Fibroblast of lung (primary cell): ENCODE data around the gene RENBP. TPM values are rescaled to one million over a fixed set of nuclear protein-coding genes. Genes with fewer than 3 reads are reported as not detected.

Source experiments
- DNase-seq, 2 donors: peaks; one replicate each; pipeline versions ENCODE4 v3.0.0 to v3.0.0-alpha.2; 2010; ENCODE audit warnings: low read depth in 2 of 2
- H2AFZ ChIP-seq: 2 replicates; pipeline ENCODE4 v1.5.1; 2012; ENCODE audit warnings: low read length, control low read depth, inconsistent platforms
- H3K27ac ChIP-seq: 2 replicates; pipeline ENCODE4 v1.5.1; 2011; ENCODE audit warnings: low read length, control low read depth; ENCODE audit not compliant: insufficient read depth
- H3K27me3 ChIP-seq: 2 replicates; pipeline ENCODE4 v1.5.1; 2011; ENCODE audit warnings: mild to moderate bottlenecking, low read length; ENCODE audit not compliant: control insufficient read depth, insufficient read depth
- H3K36me3 ChIP-seq: 2 replicates; pipeline ENCODE4 v1.5.1; 2011; ENCODE audit warnings: low read length; ENCODE audit not compliant: control insufficient read depth, insufficient read depth
- H3K4me1 ChIP-seq: 2 replicates; pipeline ENCODE4 v1.5.1; 2011; ENCODE audit warnings: low read length; ENCODE audit not compliant: control insufficient read depth, insufficient read depth; ENCODE audit errors: extremely low read depth
- H3K4me2 ChIP-seq: 2 replicates; pipeline ENCODE4 v1.5.1; 2011; ENCODE audit warnings: low read length, control low read depth; ENCODE audit not compliant: insufficient read depth; ENCODE audit errors: extremely low read depth
- H3K4me3 ChIP-seq, 4 experiments: fragments of 200-600 bp in 1 of 4; sonication (generic) in 1 of 4; replicated peaks in 1 of 4; 2 replicates each; pipeline ENCODE4 v1.5.1; 2011 to 2016; ENCODE audit warnings: low read length in 4 of 4, low read depth in 3 of 4, mild to moderate bottlenecking in 3 of 4, control low read depth in 2 of 4, inconsistent platforms in 1 of 4, mixed read lengths in 1 of 4; ENCODE audit not compliant: insufficient read depth in 1 of 4; ENCODE audit errors: control extremely low read depth in 1 of 4
- H3K79me2 ChIP-seq: 2 replicates; pipeline ENCODE4 v1.5.1; 2012; ENCODE audit warnings: mild to moderate bottlenecking, low read length, inconsistent platforms; ENCODE audit not compliant: control insufficient read depth, insufficient read depth
- H3K9ac ChIP-seq: 2 replicates; pipeline ENCODE4 v1.5.1; 2011; ENCODE audit warnings: mild to moderate bottlenecking, low read length, control low read depth; ENCODE audit not compliant: insufficient read depth
- H3K9me3 ChIP-seq: 2 replicates; pipeline ENCODE4 v1.5.1; 2012; ENCODE audit warnings: low read depth, low read length; ENCODE audit not compliant: control insufficient read depth, insufficient read depth
- H4K20me1 ChIP-seq: 2 replicates; pipeline ENCODE4 v1.5.1; 2011; ENCODE audit warnings: low read length; ENCODE audit not compliant: control insufficient read depth, insufficient read depth; ENCODE audit errors: extremely low read depth
- EZH2 ChIP-seq: IDR thresholded peaks from 2 replicates; pipeline ENCODE4 v1.5.1; 2012; ENCODE audit warnings: low read length, control low read depth, mild to moderate bottlenecking; ENCODE audit errors: missing control alignments
- polyA plus RNA-seq, 2 donors: library from polyadenylated mRNA; depleted of rRNA in 1 of 2; stranded (reverse) in 1 of 2; unstranded in 1 of 2; fragments of >200 nt; gene quantifications; 2 replicates each; pipeline ENCODE4 v1.2.1, GENCODE V29; 2011 to 2012; ENCODE audit warnings: missing spikeins in 1 of 2
- total RNA-seq: library from RNA; depleted of rRNA; stranded (reverse); fragments of >200 nt; gene quantifications from 2 replicates; pipeline ENCODE4 v1.2.1, GENCODE V29; 2014
- TF ChIP-seq, protein P1 (sequence below), 2 donors: IDR thresholded peaks in 1 of 2; conservative IDR thresholded peaks in 1 of 2; 1 replicate in 1 of 2; 2 replicates in 1 of 2; pipeline ENCODE4 v1.5.1; 2011 to 2012; ENCODE audit warnings: low read length in 2 of 2, control low read depth in 1 of 2, inconsistent platforms in 1 of 2, low read depth in 1 of 2, mild to moderate bottlenecking in 1 of 2

RENBP gene
- total and polyA plus RNA-seq, 2 donors (not counting 1 experiment from before 2014, with no cell fraction given) = 0.92 to 8.8 TPM

DNA sequence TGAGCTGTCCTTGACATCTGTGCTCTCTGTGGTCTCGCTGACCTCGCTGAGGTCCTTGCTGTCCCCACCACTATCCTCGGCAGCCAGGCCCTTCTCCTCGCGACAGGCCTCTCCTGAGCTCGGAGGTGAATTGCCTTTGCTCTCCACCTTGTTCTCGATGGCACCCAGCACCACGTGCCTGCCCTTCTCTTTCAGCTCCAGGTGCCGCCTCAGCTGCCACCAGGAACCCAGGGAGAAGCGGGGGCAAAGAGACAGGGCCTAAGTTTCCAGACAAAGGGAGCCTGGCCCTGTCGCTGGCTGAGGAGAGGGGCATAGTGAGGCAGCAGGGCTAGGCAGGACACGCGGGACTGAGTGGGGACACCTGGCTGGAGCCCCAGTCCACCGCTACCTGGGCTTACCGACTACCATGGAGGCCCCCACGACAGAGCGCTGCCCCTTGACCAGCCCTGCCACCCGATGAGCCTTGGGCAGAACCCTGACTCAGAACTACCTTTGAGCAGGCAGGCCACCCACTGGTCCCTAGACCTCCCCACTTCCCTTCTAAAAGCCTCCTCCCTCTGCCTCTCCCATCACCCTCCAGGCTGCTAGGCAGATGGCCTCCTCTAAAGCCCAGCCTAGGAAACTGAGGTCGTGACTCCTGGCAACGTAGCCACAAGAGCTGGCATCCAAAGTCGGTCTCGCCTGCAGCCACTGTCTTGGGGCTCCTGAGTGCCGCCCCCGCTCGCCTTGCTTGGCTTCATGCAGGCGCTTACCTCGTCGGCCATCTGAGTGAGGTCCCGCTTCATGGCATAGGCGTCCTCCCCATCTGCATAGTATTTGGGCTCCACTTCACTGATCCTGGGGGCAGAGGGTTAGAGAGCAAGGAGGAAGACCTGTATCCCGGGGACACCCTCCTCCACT is 14.2 kb downstream of the RENBP start:
- no peaks in the 10 kb centered on the region for H3K27me3 ChIP-seq
- TF ChIP-seq, protein P1, sequence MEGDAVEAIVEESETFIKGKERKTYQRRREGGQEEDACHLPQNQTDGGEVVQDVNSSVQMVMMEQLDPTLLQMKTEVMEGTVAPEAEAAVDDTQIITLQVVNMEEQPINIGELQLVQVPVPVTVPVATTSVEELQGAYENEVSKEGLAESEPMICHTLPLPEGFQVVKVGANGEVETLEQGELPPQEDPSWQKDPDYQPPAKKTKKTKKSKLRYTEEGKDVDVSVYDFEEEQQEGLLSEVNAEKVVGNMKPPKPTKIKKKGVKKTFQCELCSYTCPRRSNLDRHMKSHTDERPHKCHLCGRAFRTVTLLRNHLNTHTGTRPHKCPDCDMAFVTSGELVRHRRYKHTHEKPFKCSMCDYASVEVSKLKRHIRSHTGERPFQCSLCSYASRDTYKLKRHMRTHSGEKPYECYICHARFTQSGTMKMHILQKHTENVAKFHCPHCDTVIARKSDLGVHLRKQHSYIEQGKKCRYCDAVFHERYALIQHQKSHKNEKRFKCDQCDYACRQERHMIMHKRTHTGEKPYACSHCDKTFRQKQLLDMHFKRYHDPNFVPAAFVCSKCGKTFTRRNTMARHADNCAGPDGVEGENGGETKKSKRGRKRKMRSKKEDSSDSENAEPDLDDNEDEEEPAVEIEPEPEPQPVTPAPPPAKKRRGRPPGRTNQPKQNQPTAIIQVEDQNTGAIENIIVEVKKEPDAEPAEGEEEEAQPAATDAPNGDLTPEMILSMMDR (conservative IDR thresholded peaks at IDR 0.05 in 1 of 2, IDR thresholded peaks at IDR 0.05 in 1 of 2; ENCODE audit: low read depth in 1 of 2, low read length in 2 of 2) = no peak
- TF ChIP-seq EZH2 = no peak
- H3K79me2 ChIP-seq = peaks cover 16% of the 10 kb centered on the region
- DNase-seq = no peak
- H3K9ac ChIP-seq = no peak overlapping the region
- H3K4me1 ChIP-seq = peaks cover 5% of the 10 kb centered on the region
- no peaks in the 10 kb centered on the region for H3K9me3 ChIP-seq
- H3K4me2 ChIP-seq = no peak overlapping the region
- H3K36me3 ChIP-seq = peaks cover 10% of the 10 kb centered on the region
- H3K4me3 ChIP-seq = no peak overlapping the region
- H3K27ac ChIP-seq = no peak overlapping the region
- no peaks in the 10 kb centered on the region for H4K20me1 ChIP-seq
- H2AFZ ChIP-seq = no peak overlapping the region

DNA sequence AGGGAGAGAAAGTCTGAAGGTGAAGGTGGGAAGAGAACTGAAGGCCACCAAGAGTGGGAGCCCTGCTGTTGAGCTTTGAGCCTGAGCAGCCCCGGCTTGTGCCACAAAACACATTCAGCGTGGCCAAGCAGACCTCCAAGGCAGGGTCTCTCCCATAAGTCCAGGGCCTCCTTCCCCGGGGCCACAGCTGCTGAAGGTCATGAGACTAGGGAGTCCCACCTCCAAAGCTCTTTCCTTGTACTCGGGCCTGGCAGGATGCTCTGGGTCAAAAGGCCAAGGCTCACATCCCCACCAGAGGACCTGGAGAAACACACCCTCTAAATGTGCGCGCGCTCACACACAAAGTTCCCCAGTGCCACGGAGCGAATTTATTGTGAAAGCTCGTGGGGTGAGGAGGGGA is 14.9 kb downstream of the RENBP start:
- no peak for TF ChIP-seq EZH2
- TF ChIP-seq, protein P1 (conservative IDR thresholded peaks at IDR 0.05 in 1 of 2, IDR thresholded peaks at IDR 0.05 in 1 of 2; ENCODE audit: low read depth in 1 of 2, low read length in 2 of 2) = no peak
- no peaks in the 10 kb centered on the region for H3K9me3 ChIP-seq
- H3K36me3 ChIP-seq = peaks cover 10% of the 10 kb centered on the region
- no peak overlapping the region for H3K4me3 ChIP-seq
- no peak overlapping the region for H3K9ac ChIP-seq
- H3K79me2 ChIP-seq = peaks cover 16% of the 10 kb centered on the region
- no peaks in the 10 kb centered on the region for H4K20me1 ChIP-seq
- no peak overlapping the region for H3K4me2 ChIP-seq
- H2AFZ ChIP-seq = no peak overlapping the region
- peaks cover 5% of the 10 kb centered on the region for H3K4me1 ChIP-seq
- H3K27me3 ChIP-seq = no peaks in the 10 kb centered on the region
- no peak for DNase-seq
- no peak overlapping the region for H3K27ac ChIP-seq

DNA sequence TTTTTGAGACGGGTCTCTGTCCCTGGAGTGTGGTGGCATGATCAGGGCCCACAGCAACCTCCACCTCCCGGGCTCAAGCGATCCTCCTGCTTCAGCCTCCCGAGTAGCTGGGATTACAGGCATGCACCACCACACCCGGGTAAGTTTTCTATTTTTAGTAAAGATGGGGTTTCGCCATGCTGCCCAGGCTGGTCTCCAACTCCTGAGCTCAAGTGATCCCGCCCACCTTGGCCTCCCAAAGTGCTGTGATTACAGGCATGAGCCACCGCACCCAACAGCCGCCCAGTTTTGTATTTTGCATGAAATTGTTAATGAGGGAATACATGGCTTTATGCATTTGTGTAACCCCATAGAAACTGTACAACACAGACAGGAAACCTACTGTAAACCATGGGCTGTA is 15.6 kb downstream of the RENBP start:
- Histone ChIP-seq H3K9me3 (no peaks in the 10 kb centered on the region), H3K27ac (no peak overlapping the region), H3K79me2 (peaks cover 9% of the 10 kb centered on the region), H3K4me3 (no peak overlapping the region), H3K9ac (no peak overlapping the region), H3K4me1 (peaks cover 5% of the 10 kb centered on the region), H3K4me2 (no peak overlapping the region), H3K27me3 (no peaks in the 10 kb centered on the region), H4K20me1 (no peaks in the 10 kb centered on the region), H2AFZ (no peak overlapping the region), H3K36me3 (peaks cover 10% of the 10 kb centered on the region)
- DNase-seq = no peak
- no peak for TF ChIP-seq EZH2
- TF ChIP-seq, protein P1 (conservative IDR thresholded peaks at IDR 0.05 in 1 of 2, IDR thresholded peaks at IDR 0.05 in 1 of 2; ENCODE audit: low read depth in 1 of 2, low read length in 2 of 2) = no peak
